GM19238 (cell line): ENCODE results near the gene PPIAL4G.
"Not testable (repeated sequence)": the region's sequence is repeated elsewhere in the genome, so short reads cannot be mapped to it uniquely, and the experiment has no call there.

Source experiments
- DNase-seq: peaks from one replicate; pipeline ENCODE4 v3.0.0; 2011; ENCODE audit warnings: low spot score; ENCODE audit not compliant: insufficient read length

PPIAL4G gene

DNA sequence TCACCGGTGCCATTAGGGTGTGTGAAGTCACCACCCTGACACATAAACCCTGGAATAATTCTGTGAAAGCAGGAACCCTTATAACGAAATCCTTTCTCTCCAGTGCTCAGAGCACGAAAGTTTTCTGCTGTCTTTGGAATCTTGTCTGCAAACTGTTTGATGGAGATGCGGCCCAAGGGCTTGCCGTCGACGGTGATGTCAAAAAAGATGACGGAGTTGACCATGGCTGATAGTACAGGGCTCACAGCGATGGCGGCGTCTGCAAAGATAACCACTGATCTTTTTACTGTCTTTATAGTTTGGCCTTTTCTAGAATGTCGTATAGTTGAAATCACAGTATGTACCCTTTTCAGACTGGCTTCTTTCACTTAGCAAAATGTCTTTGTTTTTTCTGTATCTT is at the start of gene PPIAL4G:
PPIAL4G (minus strand) TSS at position 274 of the 400 bp plus-strand sequence; CDS start at position 224, 50 bp downstream.
- DNase-seq: not testable (repeated sequence)

DNA sequence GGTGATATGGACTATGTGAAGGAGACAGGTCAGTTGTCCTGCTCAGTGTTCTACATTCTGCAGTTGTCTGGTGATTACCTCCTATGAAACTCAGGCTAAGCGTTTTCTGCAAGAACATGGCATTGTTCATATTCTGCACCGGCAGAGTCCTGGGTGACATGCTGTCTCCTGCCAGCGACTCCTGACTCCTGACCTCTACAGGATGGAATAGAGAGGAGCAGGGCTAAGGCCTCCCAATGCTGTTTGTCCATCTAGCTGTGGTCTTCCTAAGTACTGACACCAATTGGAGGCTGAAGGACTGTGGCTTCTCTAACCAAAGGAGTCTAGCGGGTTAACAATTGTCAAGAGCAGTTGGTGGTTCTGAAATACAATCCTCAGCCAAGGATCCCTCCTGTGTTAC is 49.1 kb upstream of the PPIAL4G start:
- not testable (repeated sequence) for DNase-seq

DNA sequence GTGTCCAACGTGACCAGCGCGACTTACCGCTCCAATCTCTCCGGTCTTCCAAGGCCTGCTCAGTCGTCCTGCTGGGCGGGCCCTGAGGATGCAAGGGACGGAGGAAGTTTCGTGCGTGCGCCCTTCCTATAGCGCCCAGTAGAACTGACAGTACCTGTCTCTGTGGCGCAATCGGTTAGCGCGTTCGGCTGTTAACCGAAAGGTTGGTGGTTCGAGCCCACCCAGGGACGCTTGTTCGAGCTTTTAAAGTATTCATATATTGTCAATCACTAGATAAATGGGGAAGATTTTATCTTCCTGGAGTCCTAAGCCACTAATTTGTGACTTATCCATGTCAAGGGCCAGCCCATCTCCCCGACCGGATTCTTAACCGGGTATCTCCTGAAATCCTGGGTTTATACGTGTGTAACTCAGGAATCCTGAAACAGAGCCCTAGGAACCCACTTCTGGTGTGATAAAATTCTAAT is 46.0 kb upstream of the PPIAL4G start:
- not testable (repeated sequence) for DNase-seq

DNA sequence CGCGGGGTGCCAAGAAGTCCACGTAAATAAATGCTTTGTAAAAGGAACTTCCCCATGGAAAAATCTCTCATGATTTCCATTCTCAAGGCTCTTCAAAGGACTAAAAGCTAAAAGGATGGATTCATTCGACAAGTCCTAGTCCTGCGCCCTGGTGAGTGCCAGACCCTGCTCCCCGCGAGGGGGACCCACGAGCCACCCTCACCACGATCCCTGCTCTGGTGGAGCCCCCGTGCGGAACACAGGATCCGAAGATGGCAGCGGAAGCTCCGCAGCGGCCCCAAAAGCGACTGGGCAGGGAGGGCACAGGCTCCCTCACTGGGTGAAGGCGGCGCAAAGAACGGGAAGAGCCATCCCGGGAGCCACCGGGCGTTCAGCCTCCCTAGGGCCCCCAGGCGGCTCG is 45.5 kb upstream of the PPIAL4G start:
- not testable (repeated sequence) for DNase-seq

DNA sequence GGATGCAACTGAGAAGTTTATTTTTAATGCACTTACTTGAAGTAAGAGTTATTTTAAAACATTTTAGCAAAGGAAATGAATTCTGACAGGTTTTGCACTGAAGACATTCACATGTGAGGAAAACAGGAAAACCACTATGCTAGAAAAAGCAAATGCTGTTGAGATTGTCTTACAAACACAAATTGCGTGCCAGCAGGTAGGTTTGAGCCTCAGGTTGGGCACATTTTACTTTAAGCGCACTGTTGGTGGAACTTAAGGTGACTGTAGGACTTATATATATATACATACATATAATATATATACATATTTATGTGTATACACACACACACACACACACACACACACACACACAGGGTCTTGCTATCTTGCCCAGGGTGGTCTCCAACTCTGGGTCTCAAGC is 43.5 kb upstream of the PPIAL4G start:
- DNase-seq: not testable (repeated sequence)

DNA sequence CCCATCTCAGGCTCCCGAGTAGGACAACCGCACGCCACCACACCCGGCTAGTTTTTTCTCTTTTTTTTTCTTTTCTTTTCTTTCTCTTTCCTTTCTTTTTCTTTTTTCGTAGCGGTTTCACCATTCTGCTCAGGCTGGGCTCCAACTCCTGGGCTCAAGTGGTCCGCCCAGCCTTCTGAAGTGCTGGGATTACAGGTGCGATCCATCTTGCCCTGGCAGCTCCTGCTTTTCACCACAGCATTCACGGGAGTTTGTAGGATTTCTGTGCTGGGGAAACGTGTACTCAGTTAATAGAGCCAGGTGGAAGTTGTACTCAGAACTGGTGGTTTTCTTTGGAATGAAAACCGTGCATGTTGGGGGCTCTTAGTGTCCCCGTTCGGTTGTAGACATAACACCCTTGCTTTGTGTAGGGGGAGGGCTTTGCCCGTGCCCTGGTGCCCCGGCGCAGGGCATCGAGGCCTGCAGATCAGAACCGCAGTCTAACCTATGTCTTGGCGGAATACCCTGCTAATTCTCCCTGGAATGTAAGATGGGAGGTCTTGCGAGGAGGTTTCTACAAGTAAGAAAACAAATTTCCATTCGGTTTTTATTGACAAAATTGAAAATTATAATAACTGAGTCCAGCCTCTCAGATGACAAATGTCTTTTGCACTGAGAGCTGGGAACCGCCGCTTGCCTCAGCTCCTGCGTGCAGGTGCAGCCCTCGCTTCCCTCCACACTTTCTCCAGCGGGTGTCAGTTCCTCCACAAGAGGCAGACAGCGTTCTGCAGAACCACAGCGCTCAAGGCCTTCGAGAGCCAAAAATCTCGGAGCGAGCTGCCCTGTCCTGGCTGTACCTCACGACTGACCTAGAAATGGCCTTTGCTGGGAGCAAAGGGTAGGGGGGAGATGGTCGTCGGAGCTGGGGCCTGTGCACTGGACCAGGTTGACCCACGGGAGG is 40.4 kb upstream of the PPIAL4G start:
- not testable (repeated sequence) for DNase-seq

DNA sequence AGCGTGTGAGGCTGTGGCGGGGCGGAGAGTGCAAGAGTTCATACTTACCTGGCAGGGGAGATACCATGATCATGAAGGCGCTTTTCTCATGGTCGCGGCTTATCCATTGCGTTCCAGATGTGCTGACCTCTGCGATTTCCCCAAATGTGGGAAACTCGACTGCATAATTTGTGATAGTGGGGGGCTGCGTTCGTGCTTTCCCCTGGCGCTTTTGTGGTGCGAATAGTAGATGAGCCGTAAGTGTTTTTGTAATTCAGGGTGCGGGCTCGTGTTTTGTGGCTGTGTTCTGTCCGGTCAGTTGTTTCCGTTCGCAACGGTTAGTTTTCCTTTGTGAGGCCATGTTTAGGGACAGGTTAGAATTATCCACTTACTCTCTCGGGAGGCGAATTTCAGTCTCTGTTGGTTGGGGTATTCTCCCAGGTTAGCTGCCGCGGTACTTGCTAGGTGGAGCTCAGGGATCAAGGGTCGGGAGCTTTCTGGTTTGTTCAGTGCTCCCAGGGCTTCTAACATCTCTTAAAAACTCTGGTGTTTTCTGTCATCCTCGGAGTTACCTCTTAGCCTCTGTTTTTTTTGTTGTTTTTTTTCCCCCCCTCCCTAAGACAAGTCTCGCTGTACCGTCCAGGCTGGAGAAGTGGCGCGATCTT is 39.6 kb upstream of the PPIAL4G start:
- peak; percentile 25 for DNase-seq

DNA sequence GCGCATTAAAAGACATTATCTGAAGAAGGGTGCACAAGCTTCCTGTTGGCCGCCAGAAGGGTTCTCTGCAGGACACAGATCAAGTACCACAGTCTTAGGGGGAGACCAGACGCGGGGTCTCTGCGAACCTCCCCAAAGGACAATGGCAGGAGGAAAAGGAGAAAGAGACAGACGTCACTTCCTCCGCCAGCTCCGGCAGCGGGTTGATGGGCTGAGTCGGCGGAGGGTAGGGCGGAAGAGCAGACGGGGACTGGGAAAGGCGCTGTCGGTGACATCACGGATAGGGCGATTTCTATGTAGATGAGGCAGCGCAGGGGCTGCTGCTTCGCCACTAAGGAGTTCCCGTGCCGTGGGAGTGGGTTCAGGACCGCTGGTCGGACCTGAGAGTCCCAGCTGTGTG is 39.0 kb upstream of the PPIAL4G start:
- not testable (repeated sequence) for DNase-seq

DNA sequence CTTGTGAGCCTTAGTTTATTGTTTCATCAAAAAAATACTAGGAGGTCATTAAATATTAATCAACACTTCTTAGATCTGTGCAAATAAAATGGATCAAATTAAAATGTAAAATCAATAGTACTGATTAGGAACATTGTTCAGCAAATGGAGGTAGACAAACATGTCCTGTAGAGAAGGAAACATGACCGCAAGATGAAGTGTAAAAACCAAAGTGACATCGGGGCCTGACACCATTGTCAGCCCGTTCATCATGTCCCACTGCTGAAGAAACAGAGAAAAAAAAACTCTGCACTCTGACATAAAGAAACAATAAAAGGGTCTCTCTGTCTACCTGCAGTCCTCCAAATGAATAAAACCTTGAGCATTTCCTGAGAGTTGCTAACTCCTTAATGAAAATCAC is 31.2 kb upstream of the PPIAL4G start:
- DNase-seq: not testable (repeated sequence)

DNA sequence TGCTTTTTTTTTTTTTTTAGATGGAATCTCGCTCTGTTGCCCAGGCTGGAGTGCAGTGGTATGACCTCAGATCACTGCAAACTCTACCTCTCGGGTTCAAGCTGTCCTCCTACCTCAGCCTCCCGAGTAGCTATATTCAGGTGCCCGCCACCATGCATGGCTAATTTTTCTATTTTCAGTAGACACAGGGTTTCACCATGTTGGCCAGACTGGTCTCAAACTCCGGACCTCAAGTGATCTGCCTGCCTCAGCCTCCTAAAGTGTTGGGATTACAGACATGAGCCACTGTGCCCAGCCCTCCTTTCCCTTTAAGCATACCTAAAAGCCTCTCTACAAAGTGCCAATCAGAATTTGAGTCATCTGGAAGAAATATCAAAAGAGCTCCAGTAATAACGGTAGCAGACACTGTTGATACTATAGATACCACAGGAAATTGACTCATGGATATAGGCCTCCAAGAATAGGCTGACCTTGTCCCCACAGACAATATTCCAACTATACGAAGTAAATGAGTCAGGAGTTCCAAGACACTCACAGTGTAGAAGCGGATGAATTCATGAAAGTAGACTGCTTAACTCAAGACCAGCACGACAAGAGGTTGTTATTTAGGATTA is 29.6 kb upstream of the PPIAL4G start:
- DNase-seq: not testable (repeated sequence)

DNA sequence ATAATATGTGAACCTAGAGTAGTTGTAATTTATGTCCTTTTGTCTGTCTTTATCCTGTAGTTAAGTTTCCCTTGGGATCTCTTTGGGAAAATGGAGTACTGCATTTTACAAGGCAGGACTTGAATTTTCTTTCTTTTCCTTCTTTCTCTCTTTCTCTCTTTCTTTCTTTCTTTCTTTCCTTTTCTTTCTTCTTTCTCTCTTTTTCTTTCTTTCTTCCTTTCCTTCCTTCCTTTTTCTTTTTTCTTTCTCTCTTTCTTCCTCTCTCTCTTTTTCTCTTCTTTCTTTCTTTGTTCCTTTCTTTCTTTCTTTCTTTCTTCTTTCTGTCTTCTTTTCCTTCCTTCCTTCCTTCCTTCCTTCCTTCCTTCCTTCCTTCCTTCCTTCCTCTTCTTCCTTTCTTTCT is 10.8 kb upstream of the PPIAL4G start:
- not testable (repeated sequence) for DNase-seq

DNA sequence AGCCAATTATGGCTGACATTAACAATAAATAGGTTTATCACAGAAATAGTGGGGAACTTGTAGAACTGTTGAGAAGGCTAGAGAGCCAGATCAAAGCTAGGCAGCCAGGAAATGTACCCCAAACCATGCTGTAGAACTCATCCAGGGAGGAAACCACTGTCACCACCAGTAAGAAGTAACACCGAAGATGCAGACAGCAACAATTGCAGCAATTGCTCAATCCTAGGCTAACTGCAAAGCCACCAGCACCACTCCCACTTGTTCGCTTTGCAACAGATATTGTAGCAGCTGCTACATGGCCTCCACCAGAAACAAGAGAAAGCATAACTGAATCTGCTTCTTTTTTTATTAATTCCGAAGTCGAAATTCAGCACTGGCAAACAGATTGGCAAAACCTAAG is 2.0 kb downstream of the PPIAL4G start:
- not testable (repeated sequence) for DNase-seq

DNA sequence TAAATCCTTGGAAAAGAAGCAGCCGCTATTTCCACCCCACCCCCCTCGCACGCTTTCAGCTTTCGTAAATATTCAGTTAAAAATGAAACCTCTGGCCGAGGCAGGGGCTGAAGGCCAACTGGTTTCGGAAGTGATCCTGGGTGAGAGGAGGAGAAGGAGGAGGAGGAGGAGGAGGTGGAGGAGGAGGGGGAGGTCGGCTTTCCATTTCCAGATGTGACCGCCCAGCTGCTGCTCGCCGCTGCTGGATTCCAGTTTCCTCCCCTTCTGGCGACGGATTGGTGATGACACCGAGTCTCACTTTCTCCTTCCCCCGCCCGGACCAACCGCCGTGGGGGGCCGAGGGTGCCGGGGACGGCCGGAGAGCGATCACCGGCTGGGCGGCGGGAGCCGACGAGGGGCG is 23.4 kb downstream of the PPIAL4G start:
- not testable (repeated sequence) for DNase-seq

DNA sequence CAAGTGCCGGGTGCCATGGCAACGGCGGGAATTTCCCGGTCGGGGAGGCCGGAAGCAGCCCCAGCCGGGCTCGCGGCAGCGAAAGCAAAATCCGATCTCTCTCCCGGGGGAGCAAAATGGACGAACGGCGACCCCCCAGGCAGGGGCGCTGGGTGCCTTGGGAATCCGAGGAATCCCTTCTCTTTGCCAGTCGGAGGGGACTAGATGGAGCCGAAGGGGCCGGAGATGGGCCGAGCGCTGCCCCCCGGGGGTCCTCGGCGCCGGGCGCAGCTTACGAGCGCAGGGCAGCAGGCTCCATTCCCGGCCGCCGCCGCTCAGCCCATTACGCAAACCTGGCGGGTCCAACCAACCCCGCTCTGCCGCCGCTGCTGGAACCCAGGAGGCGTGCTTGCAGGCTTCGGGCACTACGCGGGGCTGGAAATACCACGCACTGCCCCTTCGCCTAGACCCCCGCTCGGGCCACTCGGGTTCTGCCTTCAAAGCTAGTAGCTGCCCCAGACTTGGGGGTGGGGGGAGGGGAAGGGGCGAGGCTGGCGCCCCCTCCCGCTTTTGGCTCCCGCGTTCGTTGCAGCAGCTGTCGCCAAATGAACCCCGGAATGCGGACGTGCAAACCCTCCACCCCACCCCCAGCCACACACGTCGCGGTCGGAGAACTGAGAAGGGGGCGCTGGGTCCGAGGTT is 24.1 kb downstream of the PPIAL4G start:
- DNase-seq: not testable (repeated sequence)

DNA sequence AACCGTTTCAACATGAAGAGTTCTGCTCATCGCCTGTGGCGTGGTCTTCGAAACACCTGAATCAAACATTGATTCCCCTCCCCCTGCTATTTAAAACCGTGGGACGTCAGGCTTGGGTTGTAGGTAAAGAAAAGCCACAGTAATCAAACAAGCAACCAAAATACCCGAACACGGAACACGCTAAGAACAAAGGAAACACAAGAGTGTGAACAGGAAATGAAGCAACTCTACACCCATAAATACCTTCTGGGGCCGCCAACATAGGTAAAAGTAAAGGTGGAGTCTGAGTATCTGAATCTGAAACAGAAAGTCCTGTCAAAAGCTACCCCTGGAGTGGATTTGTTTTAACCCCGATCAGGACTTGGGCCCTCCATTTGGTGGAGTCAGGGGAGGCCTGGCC is 24.7 kb downstream of the PPIAL4G start:
- not testable (repeated sequence) for DNase-seq

DNA sequence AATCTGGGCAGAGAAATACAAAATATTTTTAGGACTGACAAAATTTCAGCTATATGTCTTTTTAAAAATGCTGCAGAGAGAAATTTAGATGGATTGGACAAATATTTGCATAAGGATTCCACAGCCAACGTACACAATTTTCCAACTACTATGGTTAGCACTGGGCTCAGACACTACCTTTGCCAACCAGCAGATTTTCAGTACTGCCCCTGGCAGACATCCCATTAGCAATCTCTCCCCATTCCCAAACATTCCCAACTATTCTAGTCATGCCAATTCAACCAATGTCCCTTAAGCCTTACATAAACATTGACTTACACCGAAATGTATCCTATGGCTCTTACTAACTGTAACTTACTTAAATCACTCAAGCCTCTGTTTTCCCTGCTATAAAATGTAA is 30.3 kb downstream of the PPIAL4G start:
- not testable (repeated sequence) for DNase-seq

DNA sequence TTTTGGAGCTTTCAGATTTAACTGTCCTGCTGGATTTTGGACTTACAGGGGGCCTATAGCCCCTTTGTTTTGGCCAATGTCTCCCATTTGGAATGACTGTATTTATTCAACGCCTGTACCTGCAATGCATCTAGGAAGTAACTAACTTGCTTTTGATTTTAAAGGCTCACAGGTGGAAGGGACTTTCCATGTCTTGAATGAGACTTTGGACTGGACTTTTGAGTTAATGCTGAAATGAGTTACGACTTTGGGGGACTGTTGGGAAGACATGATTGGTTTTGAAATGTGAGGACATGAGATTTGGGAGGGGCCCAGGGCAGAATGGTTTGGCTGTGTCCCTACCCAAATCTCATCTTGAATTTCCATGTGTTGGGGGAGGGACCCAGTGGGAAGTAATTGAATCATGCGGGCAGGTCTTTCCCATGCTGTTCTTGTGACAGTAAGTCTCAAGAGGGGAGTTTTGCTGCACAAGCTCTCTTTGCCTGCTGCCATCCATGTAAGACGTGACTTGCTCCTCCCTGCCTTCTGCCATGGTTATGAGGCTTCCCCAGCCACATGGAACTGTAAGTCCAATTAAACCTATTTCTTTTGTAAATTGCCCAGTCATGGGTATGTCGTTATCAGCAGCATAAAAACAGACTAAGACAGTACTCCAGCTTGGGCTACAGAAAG is 43.3 kb downstream of the PPIAL4G start:
- DNase-seq: not testable (repeated sequence)

DNA sequence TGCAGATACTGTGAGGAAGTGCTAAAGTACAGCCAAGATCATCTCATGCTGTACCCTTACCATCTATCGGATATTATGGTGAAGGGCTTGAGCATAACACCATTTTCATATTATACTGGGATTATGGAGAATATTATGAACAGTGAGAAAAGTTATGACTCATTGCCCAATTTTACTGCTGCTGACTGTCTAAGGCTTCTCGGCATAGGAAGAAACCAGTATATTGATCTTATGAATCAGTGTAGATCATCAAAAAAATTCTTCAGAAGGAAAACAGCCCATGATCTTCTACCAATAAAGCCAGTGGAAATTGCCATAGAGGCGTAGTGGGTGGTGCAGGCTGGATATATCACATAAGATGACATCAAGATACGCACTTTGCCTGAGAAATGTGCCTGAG is 47.7 kb downstream of the PPIAL4G start:
- DNase-seq: no peak

DNA sequence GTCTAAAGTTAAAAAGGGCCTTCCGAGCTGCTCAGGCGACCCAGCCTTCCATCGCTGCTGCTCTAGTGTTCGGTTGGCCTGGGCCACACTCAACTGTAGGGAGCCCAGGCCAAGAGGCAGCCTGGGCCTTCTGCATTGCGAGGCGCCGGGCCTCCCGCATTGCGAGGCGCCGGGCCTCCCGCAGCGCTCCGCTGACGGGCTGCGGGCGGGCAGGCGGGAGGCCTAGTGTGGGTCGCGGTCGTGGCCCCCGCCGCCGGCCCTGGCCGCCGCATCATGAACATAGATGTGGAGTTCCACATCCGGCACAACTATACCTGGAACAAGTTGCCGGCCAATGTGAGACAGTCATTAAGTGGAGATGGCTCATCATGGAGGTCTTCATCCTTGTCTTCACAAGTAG is 48.3 kb downstream of the PPIAL4G start:
- no peak for DNase-seq

DNA sequence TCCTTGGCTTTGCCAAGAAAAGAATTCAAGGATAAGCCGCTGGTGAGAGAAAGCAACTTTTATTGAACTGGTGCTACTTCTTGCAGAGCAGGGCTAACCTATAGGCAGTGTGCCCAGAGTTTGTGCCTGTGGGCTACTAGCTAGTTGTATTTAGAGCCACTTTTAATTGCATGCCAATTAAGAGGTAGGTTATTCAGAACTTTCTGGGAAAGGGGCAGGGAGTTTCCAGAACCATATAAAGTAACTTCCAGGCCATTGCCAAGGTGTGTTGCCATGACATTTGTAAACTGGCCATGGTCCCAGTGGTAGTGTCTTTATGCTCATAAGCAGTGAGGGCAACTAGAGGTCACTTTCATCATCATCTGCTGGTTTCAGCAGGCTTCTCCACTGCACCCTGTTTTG is 50.2 kb downstream of the PPIAL4G start:
- DNase-seq: not testable (repeated sequence)
